ENCODE measurements around the gene EFNB1. TPM values are rescaled to one million over a fixed set of nuclear protein-coding genes. Genes with fewer than 3 reads are reported as not detected.

Gene EFNB1
- total RNA-seq, 1 experiment from 2014 or later: 6.0 TPM

GRCh38 chrX:68838571-68838910 lies 9.7 kb downstream of the EFNB1 start:
- DNase-seq (ENCODE audit: low read depth, low spot score): no peak
- in situ Hi-C loops (cut with HindIII; ENCODE audit: low pct_unique_long_range_greater_than_20kb, low sequenced_read_pairs): no loop called here

- in situ Hi-C loops (cut with HindIII; ENCODE audit: low pct_unique_long_range_greater_than_20kb, low sequenced_read_pairs): no loop called here
- no peak for DNase-seq (ENCODE audit: low read depth, low spot score)
Observed at GRCh38 chrX:68839771-68840170, 10.9 kb downstream of the EFNB1 start.

DNA sequence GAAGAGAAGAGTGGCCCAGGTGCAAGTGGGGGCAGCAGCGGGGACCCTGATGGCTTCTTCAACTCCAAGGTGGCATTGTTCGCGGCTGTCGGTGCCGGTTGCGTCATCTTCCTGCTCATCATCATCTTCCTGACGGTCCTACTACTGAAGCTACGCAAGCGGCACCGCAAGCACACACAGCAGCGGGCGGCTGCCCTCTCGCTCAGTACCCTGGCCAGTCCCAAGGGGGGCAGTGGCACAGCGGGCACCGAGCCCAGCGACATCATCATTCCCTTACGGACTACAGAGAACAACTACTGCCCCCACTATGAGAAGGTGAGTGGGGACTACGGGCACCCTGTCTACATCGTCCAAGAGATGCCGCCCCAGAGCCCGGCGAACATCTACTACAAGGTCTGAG lies 11.4 kb downstream of the EFNB1 start:
- DNase-seq (ENCODE audit: low read depth, low spot score): no peak
- in situ Hi-C loops (cut with HindIII; ENCODE audit: low pct_unique_long_range_greater_than_20kb, low sequenced_read_pairs): no loop called here

DNA sequence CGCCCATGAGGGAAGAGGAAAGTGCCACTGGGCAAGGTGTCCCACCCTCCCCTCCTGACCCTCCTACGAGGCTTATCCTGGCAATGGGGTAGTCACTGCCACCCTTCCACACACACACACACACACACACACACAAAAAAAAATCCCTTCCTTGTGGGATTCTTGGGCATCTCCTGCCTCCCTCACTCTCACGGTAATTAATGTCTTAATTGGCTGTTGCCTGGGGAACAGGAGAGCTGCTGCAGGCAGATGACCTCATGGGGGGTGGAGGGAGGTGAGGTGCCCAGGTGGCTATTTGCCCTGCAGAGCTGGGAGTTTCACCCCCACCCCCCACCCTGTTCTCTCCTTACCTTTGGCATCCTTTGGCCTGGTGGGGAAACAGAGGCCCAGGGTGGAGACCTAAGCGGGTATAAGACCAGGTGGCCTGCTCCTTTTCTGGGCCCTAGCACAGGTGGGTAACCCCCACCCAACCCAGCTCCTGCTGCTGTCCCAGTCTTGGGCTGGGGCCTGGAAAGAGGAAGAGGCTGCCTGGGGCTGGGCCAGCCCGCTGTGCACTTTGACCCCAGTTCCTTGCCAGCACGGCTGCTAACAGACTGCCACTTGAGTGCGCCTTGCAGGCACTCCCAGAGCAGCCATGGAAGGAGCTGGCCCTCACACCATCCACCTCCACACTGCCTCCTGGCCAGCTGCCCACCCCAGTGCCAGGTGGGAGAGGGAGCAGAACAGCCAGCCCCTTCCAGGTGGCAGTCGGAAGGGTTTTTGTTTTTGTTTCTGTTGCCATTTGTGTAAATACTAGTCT lies 12.6 kb downstream of the EFNB1 start:
- DNase-seq (ENCODE audit: low read depth, low spot score): no peak
- in situ Hi-C loops (cut with HindIII; ENCODE audit: low pct_unique_long_range_greater_than_20kb, low sequenced_read_pairs): no loop called here

DNA sequence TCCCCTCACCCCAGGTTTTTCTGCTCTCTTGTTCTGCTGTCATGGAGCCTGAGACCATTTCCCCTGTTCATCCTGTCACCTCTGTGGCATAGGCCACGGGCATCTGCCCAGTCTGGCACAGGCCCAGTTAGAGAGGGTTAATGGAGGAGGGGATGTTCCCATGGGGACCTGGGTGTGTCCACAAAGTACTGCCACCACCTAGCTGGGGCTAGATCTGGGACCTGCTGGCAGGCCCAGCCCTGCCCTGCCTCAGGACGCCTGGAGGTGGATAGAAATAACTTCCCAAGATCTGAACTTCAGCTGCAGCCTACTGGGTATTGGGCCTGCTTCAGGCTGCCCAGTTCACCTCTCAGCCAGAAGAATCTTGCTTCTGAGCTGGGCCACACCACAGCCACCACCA lies 13.5 kb downstream of the EFNB1 start:
- DNase-seq (ENCODE audit: low read depth, low spot score): no peak
- in situ Hi-C loops (cut with HindIII; ENCODE audit: low pct_unique_long_range_greater_than_20kb, low sequenced_read_pairs): no loop called here

- in situ Hi-C loops (cut with HindIII; ENCODE audit: low pct_unique_long_range_greater_than_20kb, low sequenced_read_pairs): no loop called here
- DNase-seq (ENCODE audit: low read depth, low spot score): no peak
Observed at GRCh38 chrX:68842781-68843581, 14.2 kb downstream of the EFNB1 start.

DNA sequence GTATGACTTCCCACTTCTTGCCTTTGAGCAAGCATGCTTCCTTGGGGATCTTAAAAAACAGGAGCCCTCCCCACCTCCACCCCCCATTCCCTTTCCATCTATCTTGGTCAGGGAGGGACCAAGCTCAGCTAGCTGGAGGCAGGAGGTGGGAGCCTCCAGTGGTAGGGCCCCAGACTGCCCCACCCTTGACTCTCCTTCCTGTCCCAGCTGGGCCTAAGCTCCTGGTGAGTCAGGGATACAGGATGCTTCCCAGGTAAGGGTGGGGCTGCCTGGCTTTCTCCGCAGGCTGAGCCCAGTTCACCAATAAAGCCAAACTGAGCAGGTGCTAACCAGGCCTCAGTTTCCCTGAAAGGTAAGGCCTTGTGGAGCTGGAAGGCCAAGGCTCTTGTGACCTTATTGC lies 15.2 kb downstream of the EFNB1 start:
- in situ Hi-C loops (cut with HindIII; ENCODE audit: low pct_unique_long_range_greater_than_20kb, low sequenced_read_pairs): no loop called here

GRCh38 chrX:68844581-68844980 lies 15.8 kb downstream of the EFNB1 start:
- no peak for DNase-seq (ENCODE audit: low read depth, low spot score)
- in situ Hi-C loops (cut with HindIII; ENCODE audit: low pct_unique_long_range_greater_than_20kb, low sequenced_read_pairs): no loop called here

More for the DNA sequence above, 15.2 kb downstream of the EFNB1 start:
- no peak for DNase-seq (ENCODE audit: low read depth, low spot score)

GRCh38 chrX:68846536-68846935 lies 17.7 kb downstream of the EFNB1 start:
- no peak for DNase-seq (ENCODE audit: low read depth, low spot score)
- in situ Hi-C loops (cut with HindIII; ENCODE audit: low pct_unique_long_range_greater_than_20kb, low sequenced_read_pairs): no loop called here

DNA sequence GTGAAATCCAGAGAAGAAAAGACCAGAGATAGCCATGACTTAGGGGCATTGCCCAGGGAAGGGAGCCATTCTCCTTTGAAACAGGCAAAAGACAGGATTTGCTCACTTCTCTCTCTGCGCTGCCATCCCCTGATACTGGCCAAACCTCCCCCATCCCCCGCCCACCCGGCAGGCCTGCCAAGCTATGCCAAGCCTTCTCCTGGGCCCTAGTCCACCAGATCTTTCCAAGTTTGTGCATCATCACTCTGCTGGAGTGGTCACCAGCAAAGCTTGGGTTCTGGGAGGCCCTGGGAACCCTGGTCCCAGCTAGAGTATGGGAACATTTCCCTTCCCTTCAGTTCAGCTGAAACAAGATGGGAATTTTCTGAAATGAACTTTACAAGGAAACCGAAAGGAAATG lies 18.4 kb downstream of the EFNB1 start:
- in situ Hi-C loops (cut with HindIII; ENCODE audit: low pct_unique_long_range_greater_than_20kb, low sequenced_read_pairs): no loop called here
- no peak for DNase-seq (ENCODE audit: low read depth, low spot score)

DNA sequence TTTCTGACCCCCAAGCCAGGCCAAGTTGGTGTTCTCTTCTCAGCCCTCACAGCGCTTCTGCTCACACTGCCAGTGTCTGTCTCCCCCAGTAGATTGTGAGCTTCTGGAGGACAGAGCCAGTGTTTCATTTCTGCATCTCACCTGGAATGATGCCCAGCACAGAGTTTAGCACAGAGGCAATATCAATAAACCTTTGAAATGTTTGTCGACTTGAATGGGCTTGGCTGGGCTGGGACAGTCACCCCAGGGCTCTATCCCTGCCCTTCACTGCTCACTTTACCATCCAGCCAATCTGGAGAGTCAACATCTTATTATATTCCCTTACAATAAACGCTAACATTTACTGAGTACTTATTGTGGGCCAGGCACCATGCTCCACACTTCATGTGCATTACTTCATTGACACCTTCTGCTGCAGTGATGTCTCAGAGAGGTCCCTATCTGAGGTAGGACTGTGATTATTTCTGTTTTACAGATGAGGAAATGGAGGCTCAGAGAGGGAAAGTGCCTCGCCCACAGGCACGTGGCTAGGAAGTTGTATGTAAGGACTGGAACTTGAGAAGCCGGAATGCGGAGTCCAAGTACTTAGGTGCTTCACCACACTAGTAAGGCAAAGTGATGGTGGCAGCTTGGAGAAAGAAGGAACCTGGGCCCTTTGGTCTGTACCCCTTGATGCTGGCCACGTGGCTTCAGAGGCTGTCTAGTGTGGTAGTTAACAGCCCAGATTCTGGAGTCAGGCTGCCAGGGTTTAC lies 19.5 kb downstream of the EFNB1 start:
- no peak for DNase-seq (ENCODE audit: low read depth, low spot score)
- in situ Hi-C loops (cut with HindIII; ENCODE audit: low pct_unique_long_range_greater_than_20kb, low sequenced_read_pairs): no loop called here

- DNase-seq (ENCODE audit: low read depth, low spot score): no peak
- in situ Hi-C loops (cut with HindIII; ENCODE audit: low pct_unique_long_range_greater_than_20kb, low sequenced_read_pairs): no loop called here
Observed at GRCh38 chrX:68851082-68851481, 22.3 kb downstream of the EFNB1 start.

DNA sequence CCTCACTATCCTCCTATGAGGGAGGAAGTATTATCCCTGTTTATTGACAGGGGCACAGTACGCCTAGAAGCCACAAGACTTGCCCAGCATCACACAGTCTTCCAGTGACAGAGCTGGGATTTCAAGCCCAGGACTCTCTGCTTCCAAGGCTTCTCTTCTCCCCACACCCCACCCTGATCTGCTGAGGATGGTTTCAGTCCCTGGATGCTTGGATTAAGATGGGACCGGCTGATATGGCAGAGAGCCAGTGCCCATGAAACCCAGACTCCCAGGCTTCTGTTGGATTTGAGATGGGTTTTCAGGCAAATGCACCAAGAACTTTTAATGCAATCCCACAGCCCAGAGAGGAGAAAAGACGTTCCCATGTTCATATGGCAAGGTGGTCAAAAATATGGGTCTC lies 23.2 kb downstream of the EFNB1 start:
- no peak for DNase-seq (ENCODE audit: low read depth, low spot score)
- in situ Hi-C loops (cut with HindIII; ENCODE audit: low pct_unique_long_range_greater_than_20kb, low sequenced_read_pairs): no loop called here

DNA sequence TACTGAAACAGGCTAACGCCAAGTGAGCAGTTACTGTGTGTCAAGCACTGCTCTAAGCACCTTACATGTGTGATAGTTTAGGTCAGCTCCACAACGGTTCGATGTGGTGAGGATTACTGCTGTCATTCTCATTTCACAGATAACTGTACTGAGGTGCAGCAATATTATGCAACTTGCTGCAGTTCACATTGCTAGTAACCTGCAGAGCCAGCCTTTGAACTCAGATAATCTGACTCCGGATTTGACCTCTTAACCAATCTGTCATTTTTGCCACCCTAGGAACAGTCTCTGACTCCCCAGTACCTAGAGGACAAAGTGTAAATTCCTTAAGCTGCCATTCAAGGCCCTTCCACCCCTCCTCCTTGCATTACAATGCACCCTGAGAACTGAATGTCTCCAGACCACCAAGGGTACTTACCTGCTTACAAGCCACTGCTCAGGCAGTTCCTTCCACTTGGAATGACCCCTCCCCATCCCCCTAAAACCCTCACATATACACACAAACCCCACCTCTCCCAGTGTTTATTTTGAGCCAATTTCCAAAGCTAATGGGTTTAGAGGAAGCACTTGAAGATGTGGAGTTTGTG lies 24.9 kb downstream of the EFNB1 start:
- in situ Hi-C loops (cut with HindIII; ENCODE audit: low pct_unique_long_range_greater_than_20kb, low sequenced_read_pairs): no loop called here
- DNase-seq (ENCODE audit: low read depth, low spot score): no peak

DNA sequence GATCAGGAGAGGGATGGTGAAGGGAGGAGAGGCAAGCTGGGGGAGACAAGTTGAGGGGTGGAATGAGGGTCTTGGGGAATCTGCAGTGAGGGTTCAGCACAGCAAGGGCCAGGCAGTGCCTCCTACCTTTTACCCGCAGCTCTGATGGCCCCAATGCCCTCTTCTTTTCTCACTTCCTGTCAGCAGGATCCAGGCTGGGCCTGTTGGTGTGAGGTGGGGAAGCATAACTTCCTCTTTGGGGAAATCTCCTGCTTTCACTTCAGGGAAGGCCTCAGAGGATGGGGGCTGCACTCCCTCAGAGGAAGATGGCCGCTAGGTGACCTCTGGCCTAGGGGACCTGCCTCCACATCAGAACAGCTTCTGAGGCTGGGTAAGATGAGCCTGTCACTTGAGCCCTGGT lies 36.5 kb downstream of the EFNB1 start:
- in situ Hi-C loops (cut with HindIII; ENCODE audit: low pct_unique_long_range_greater_than_20kb, low sequenced_read_pairs): no loop called here
- DNase-seq (ENCODE audit: low read depth, low spot score): no peak

- in situ Hi-C loops (cut with HindIII; ENCODE audit: low pct_unique_long_range_greater_than_20kb, low sequenced_read_pairs): no loop called here
- DNase-seq (ENCODE audit: low read depth, low spot score): no peak
Observed at GRCh38 chrX:68865926-68866325, 37.1 kb downstream of the EFNB1 start.

DNA sequence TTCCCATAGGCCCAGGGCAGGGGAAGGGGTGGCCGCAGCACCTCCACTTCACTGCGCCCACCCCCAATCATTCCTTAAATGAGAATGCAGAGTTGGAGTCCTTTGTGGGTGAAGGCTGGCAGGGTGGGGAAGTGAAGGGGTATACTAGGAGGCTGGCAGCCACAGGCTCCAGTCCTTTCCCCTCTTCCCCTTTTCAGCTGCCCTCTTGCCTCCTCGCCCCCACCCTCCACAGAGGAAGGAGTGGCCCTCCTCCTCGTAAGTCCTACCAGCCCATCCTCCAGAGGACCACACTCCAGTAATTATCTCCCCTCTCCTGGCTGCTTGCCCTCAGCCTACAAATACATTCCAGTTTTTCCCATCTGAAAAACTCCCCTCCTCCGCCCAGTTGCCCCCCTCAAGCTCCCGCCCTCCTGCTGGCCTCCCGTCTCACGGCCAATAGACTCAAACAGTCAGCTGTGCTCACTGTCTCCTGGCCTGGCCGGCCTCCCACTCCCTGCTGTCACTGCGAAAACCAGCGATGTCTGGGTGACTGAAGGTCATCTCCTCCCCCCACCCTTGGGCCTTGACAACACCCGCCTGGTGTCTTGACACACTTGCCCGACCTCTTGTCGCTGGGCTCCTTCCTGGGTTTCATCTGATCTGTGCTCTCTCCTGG lies 38.8 kb downstream of the EFNB1 start:
- in situ Hi-C loops (cut with HindIII; ENCODE audit: low pct_unique_long_range_greater_than_20kb, low sequenced_read_pairs): no loop called here
- DNase-seq (ENCODE audit: low read depth, low spot score): no peak

GRCh38 chrX:68868316-68868715 lies 39.5 kb downstream of the EFNB1 start:
- no peak for DNase-seq (ENCODE audit: low read depth, low spot score)
- in situ Hi-C loops (cut with HindIII; ENCODE audit: low pct_unique_long_range_greater_than_20kb, low sequenced_read_pairs): no loop called here

Measured in SK-MEL-5 (cell line).